Measurements from ENCODE around the gene TEKTIP1.
"Not testable (repeated sequence)": the region's sequence is repeated elsewhere in the genome, so short reads cannot be mapped to it uniquely, and the experiment has no call there.

TEKTIP1 gene

DNA sequence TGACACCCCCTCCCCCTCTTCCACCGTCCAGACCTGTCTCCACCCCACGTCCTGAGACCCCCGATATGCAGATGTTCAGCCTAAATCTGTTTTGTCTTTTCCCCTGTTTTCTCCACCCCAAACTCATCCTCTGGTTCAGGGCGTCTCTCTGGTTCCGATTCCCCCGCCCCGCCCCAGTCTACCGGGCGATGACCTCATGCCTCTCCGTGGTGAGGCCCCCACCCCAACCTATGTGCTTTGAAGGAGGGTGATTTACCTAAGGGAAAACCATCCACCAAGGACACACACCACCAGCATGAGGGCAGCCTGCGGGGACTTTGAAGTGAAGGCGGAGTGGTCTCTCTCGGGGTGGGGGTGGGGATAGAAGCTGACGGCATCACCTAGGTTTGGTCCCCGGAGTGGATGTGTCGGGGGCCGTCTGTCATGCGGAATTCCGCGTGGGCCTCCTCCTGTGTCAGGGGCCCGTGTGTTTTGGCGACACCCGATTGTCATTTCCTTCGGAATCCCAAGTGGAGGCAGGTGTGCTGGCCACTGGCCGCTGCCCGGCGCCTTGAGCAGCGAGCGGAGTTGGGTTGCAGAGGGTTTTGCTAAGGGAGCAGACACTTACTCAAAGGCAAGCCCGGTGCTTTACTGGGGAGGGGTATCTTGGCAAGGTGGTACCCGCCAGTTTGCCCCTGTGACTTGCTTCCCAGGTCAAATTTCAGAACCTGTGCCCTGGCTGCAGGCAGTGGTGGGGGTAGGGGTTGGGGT, 31.4 kb upstream of the TEKTIP1 start:
- H3K27me3 ChIP-seq, result no peaks in the 10 kb centered on the region
- peaks cover 41% of the 10 kb centered on the region for H3K36me3 ChIP-seq
- peak overlapping the region; percentile 26; the same call in 1 of the 2 replicates for H3K27ac ChIP-seq
- peak overlapping the region; percentile 97 for H3K9ac ChIP-seq
- H3K4me3 ChIP-seq, result peak overlapping the region; percentile 96
- peak overlapping the region; percentile 96 for H3K4me2 ChIP-seq
- peaks cover 62% of the 10 kb centered on the region for H3K4me1 ChIP-seq
- H4K20me1 ChIP-seq, result peaks cover 54% of the 10 kb centered on the region
- H3K9me3 ChIP-seq, result no peaks in the 10 kb centered on the region
- TF ChIP-seq Cebpa-rat (IDR thresholded peaks at IDR 0.05), result no peak

- Histone ChIP-seq H3K4me1 (peaks cover 69% of the 10 kb centered on the region), H3K9ac (peak overlapping the region; percentile 63; the same call in 1 of the 2 replicates), H3K4me2 (peak overlapping the region; percentile 50), H4K20me1 (peaks cover 60% of the 10 kb centered on the region), H3K36me3 (peaks cover 48% of the 10 kb centered on the region)
- not testable (repeated sequence) for H3K9me3 ChIP-seq, H3K27ac ChIP-seq, H3K4me3 ChIP-seq, H3K27me3 ChIP-seq
Measured at GRCh38 chr19:3508121-3508661, 30.8 kb upstream of the TEKTIP1 start.

DNA sequence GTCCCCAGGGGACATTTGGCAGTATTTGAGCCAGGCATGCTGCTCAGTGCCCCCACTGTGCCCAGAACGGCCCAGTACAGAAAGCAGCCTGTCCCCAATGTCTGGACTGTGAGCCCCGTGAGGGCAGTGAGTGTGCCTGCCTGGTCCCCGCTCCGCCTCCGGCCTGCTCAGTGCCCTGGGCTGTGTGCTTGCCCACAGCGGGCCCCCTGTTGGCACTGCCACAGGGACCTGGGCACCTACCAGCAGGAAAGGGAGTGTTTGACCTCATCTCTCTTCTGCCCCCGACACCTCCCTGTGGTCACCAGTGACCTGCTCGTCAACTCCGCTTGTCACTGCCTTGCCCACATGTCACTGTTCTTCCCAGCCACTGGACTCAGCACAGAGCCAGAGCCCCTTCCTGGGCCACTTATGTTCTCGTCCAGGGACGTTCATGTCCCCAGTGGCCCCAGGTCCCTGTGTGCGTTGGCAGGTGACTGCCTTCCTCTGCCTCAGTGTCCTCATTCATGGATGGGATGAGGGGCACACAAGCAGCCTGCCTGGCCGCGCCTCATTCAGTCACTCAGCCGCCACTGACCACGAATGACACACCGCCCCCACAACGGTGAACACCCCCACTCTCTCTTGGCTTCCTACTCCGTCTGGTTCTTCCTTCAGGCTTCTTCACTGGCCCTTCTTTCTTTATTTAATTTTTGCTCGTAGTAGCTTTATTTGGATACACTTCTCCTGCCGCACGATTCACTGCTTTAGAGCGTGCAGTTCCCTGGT, 30.0 kb upstream of the TEKTIP1 start:
- Histone ChIP-seq H3K36me3 (peaks cover 56% of the 10 kb centered on the region), H3K4me2 (peak overlapping the region; percentile 50), H3K27me3 (no peaks in the 10 kb centered on the region), H3K9ac (peak overlapping the region; percentile 63), H4K20me1 (peaks cover 68% of the 10 kb centered on the region), H3K9me3 (no peaks in the 10 kb centered on the region), H3K27ac (peak overlapping the region; percentile 31; the same call in 1 of the 2 replicates), H3K4me1 (peaks cover 76% of the 10 kb centered on the region), H3K4me3 (no peak overlapping the region)
- TF ChIP-seq Cebpa-rat (IDR thresholded peaks at IDR 0.05), result no peak

GRCh38 chr19:3509566-3509989, 29.4 kb upstream of the TEKTIP1 start:
- Histone ChIP-seq H3K4me3 (no peak overlapping the region), H3K4me1 (peaks cover 79% of the 10 kb centered on the region), H3K9me3 (no peaks in the 10 kb centered on the region), H3K27me3 (no peaks in the 10 kb centered on the region), H3K27ac (0 out of 2 replicates have a peak overlapping the region, but pooled peaks have one; percentile 31), H3K4me2 (no peak overlapping the region), H4K20me1 (peaks cover 74% of the 10 kb centered on the region), H3K36me3 (peaks cover 62% of the 10 kb centered on the region), H3K9ac (peak overlapping the region; percentile 63; the same call in 1 of the 2 replicates)
- no peak for TF ChIP-seq Cebpa-rat (IDR thresholded peaks at IDR 0.05)

DNA sequence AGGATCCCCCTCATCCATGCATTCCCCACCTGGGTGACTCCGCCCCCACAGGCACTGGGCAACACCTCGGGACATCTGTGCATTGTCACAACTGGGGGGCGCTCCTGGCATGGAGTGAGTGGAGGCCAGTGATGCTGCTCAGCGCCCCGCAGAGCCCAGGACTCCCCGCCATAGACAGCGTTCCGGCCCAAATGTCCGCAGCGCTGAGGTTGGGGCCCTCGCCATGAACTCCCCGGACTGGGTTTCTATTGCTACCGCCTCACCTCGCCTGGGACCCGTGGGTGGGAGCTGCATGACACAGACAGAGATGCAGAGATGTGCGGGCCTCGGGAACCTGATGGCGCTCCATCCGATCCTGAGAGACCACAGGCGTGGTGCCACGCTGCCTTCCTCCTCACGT, 28.2 kb upstream of the TEKTIP1 start:
- Histone ChIP-seq H3K9ac (no peak overlapping the region), H3K27me3 (no peaks in the 10 kb centered on the region), H3K4me2 (no peak overlapping the region), H4K20me1 (peaks cover 86% of the 10 kb centered on the region), H3K9me3 (no peaks in the 10 kb centered on the region), H3K4me1 (peaks cover 79% of the 10 kb centered on the region), H3K36me3 (peaks cover 64% of the 10 kb centered on the region), H3K4me3 (no peak overlapping the region), H3K27ac (no peak overlapping the region)
- no peak for TF ChIP-seq Cebpa-rat (IDR thresholded peaks at IDR 0.05)

DNA sequence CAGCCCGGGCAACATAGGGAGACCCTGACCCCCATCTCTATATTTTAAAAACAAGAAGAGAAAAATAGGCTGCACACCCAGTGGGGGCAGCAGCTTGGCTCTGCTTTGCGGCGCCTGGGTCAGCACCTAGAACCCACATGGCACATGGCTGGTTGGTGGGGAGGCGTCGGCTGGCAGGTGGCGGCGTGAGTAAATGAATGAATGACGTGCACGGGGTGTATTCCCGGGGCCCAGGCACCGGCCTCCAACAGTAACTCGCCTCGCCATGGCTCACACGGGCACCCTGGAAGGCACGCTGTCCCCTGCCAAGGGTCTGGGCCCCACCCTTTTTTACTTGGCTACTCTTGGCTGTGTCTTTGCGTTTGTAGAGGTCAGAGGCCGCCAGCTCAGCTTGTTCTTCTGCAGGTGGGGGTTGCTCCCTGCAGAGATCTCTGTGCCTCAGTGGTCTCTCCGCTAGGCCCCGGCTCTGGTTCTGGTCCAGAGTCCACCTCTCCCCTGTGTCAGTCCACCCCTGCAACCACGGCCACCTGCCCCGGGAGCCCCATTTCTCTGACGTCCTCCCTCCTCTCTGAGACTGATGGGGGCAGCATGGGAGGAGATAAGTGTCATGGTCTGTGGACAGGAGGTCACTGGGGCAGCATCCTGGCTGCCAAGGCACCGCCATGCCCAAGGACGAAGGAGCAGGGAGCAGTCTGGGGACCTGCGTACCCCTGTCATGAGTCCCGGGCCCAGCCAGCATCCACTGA, 27.3 kb upstream of the TEKTIP1 start:
- H3K9me3 ChIP-seq, result no peaks in the 10 kb centered on the region

GRCh38 chr19:3512562-3513228, 26.3 kb upstream of the TEKTIP1 start:
- H3K27ac ChIP-seq, result no peak overlapping the region
- no peak for TF ChIP-seq Cebpa-rat (IDR thresholded peaks at IDR 0.05)
- peaks cover 91% of the 10 kb centered on the region for H3K4me1 ChIP-seq
- H3K4me2 ChIP-seq, result peak overlapping the region; percentile 98; the same call in 1 of the 2 replicates
- H3K27me3 ChIP-seq, result no peaks in the 10 kb centered on the region
- peaks cover 99% of the 10 kb centered on the region for H4K20me1 ChIP-seq
- no peak overlapping the region for H3K4me3 ChIP-seq
- no peaks in the 10 kb centered on the region for H3K9me3 ChIP-seq
- H3K36me3 ChIP-seq, result peaks cover 64% of the 10 kb centered on the region
- H3K9ac ChIP-seq, result peak overlapping the region; percentile 34; the same call in 1 of the 2 replicates

More for the DNA sequence above, 27.3 kb upstream of the TEKTIP1 start:
- H3K4me1 ChIP-seq, result peaks cover 88% of the 10 kb centered on the region
- TF ChIP-seq Cebpa-rat (IDR thresholded peaks at IDR 0.05), result no peak
- H4K20me1 ChIP-seq, result peaks cover 95% of the 10 kb centered on the region
- peak overlapping the region; percentile 44; the same call in 1 of the 2 replicates for H3K27ac ChIP-seq
- H3K9ac ChIP-seq, result peak overlapping the region; percentile 26; the same call in 1 of the 2 replicates
- peaks cover 64% of the 10 kb centered on the region for H3K36me3 ChIP-seq
- no peak overlapping the region; the same call in 1 of the 2 replicates for H3K4me2 ChIP-seq
- no peak overlapping the region for H3K4me3 ChIP-seq
- no peaks in the 10 kb centered on the region for H3K27me3 ChIP-seq

- Histone ChIP-seq H3K27me3 (no peaks in the 10 kb centered on the region), H3K9me3 (no peaks in the 10 kb centered on the region), H3K4me1 (peaks cover 92% of the 10 kb centered on the region), H4K20me1 (peaks cover 100% of the 10 kb centered on the region), H3K9ac (0 out of 2 replicates have a peak overlapping the region, but pooled peaks have one; percentile 34), H3K4me3 (no peak overlapping the region), H3K4me2 (peak overlapping the region; percentile 98), H3K36me3 (peaks cover 63% of the 10 kb centered on the region), H3K27ac (peak overlapping the region; percentile 13; the same call in 1 of the 2 replicates)
- TF ChIP-seq Cebpa-rat (IDR thresholded peaks at IDR 0.05), result no peak
Measured at GRCh38 chr19:3513229-3514140, 25.5 kb upstream of the TEKTIP1 start.

All from BLaER1 (cell line).